ENCODE data around the gene RNF111. TPM values are rescaled to one million over a fixed set of nuclear protein-coding genes. Genes with fewer than 3 reads are reported as not detected.

Gene RNF111
- total RNA-seq, 1 donor: 21.4 TPM

- Histone ChIP-seq H3K79me2 (ENCODE audit: insufficient read depth, low read length) (peaks cover 97% of the 10 kb centered on the region), H4K20me1 (ENCODE audit: insufficient read depth, low read length) (peaks cover 14% of the 10 kb centered on the region), H3K9me3 (ENCODE audit: low read depth, low read length) (no peaks in the 10 kb centered on the region), H3K27me3 (ENCODE audit: insufficient read depth, low read length) (no peaks in the 10 kb centered on the region), H3K4me1 (ENCODE audit: insufficient read depth, low read length) (no peaks in the 10 kb centered on the region), H3K4me2 (ENCODE audit: insufficient read depth, low read length) (no peak overlapping the region), H2AFZ (ENCODE audit: low read length) (no peak overlapping the region), H3K4me3 (ENCODE audit: insufficient read depth, low read length) (no peak overlapping the region), H3K36me3 (ENCODE audit: insufficient read depth, low read length) (peaks cover 3% of the 10 kb centered on the region), H3K27ac (ENCODE audit: low read depth, low read length) (no peak overlapping the region)
- DNase-seq (ENCODE audit: insufficient read length, low spot score, missing footprints): no peak
- TF ChIP-seq CTCF (IDR thresholded peaks at IDR 0.05; ENCODE audit: extremely low read depth, low read depth, low read length): no peak
These were observed 15.0 kb downstream of the RNF111 start for GRCh38 chr15:59002418-59002859.

DNA sequence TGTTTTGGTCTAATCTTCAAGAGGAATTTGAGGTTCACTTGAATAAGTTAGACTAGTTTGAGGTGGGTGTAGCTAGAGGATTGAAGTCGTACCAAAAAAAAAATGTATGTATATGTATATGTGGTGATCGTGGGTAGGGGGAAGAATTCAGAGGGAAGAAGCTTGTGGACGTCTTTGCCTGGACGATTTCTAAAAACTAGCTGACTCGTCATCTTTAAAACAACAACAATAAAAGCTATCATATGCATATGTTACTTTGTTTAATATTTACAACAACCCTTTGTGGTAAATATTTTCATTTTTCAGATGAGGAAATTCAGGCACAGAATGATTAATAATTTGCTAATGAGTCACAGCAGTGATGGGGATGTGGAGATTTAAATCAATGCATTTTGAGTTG is 18.1 kb downstream of the RNF111 start:
- Histone ChIP-seq H4K20me1 (ENCODE audit: insufficient read depth, low read length) (peaks cover 21% of the 10 kb centered on the region), H3K79me2 (ENCODE audit: insufficient read depth, low read length) (peaks cover 92% of the 10 kb centered on the region), H3K4me2 (ENCODE audit: insufficient read depth, low read length) (no peak overlapping the region), H3K9me3 (ENCODE audit: low read depth, low read length) (no peaks in the 10 kb centered on the region), H3K4me3 (ENCODE audit: insufficient read depth, low read length) (no peak overlapping the region), H3K4me1 (ENCODE audit: insufficient read depth, low read length) (no peaks in the 10 kb centered on the region), H3K36me3 (ENCODE audit: insufficient read depth, low read length) (peaks cover 3% of the 10 kb centered on the region), H3K27ac (ENCODE audit: low read depth, low read length) (no peak overlapping the region), H2AFZ (ENCODE audit: low read length) (no peak overlapping the region), H3K27me3 (ENCODE audit: insufficient read depth, low read length) (no peaks in the 10 kb centered on the region)
- TF ChIP-seq CTCF (IDR thresholded peaks at IDR 0.05; ENCODE audit: extremely low read depth, low read depth, low read length): no peak
- DNase-seq (ENCODE audit: insufficient read length, low spot score, missing footprints): no peak

DNA sequence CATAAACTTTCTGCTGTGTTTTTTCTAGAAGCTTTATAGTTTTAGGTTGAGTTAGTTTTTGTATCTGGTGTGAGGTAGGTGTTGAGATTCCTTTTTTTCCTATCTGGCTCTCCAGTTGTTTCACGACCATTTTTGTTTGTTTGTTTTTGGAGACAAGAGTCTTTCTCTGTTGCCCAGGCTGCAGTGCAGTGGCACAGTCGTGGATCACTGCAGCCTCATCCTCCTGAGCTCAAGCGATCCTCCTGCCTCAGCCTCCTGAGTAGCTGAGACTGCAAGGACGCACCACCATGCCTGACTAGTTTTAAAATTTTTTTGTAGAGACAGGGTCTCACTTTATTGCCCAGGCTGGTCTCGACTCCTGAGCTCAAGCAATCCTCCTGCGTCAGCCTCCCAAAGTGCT is 20.6 kb downstream of the RNF111 start:
- H4K20me1 ChIP-seq (ENCODE audit: insufficient read depth, low read length): peaks cover 18% of the 10 kb centered on the region
- peaks cover 3% of the 10 kb centered on the region for H3K36me3 ChIP-seq (ENCODE audit: insufficient read depth, low read length)
- no peak overlapping the region for H3K4me3 ChIP-seq (ENCODE audit: insufficient read depth, low read length)
- H3K4me1 ChIP-seq (ENCODE audit: insufficient read depth, low read length): no peaks in the 10 kb centered on the region
- no peak overlapping the region for H2AFZ ChIP-seq (ENCODE audit: low read length)
- H3K79me2 ChIP-seq (ENCODE audit: insufficient read depth, low read length): peaks cover 92% of the 10 kb centered on the region
- H3K27me3 ChIP-seq (ENCODE audit: insufficient read depth, low read length): no peaks in the 10 kb centered on the region
- TF ChIP-seq CTCF (IDR thresholded peaks at IDR 0.05; ENCODE audit: extremely low read depth, low read depth, low read length): no peak
- no peak overlapping the region for H3K4me2 ChIP-seq (ENCODE audit: insufficient read depth, low read length)
- no peak overlapping the region for H3K27ac ChIP-seq (ENCODE audit: low read depth, low read length)
- DNase-seq (ENCODE audit: insufficient read length, low spot score, missing footprints): no peak
- no peaks in the 10 kb centered on the region for H3K9me3 ChIP-seq (ENCODE audit: low read depth, low read length)

DNA sequence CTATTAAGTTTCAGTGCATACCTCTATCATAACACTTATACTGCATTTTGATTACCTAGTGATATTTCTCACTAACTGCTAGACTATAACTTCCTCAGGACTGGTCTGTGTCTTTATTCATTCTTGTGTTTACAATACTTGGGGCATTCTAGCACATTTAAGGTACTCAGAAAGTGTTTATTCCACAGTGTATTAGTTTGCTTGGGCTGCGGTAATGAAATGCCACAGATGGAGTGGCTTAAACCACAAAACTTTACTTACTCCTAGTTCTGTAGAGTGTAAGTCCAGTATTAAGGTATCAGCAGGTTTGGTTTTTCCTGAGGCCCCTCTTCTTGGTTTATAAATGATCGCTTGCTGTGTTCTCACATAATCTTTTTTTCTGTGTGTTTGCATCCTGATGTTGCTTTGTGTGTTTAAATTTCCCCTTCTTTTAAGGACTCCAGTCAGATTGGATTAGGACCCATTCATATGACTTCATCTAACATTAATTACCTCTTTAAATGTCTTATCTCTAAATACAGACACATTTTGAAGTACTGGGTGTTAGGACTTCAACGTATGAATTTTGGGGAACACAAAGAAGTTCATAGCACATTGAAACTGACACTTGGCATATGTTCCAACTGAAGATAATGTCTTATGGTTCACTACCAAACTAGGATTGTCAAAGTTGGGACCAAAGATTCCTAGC is 23.9 kb downstream of the RNF111 start:
- H3K4me2 ChIP-seq (ENCODE audit: insufficient read depth, low read length): no peak overlapping the region
- no peak for DNase-seq (ENCODE audit: insufficient read length, low spot score, missing footprints)
- no peak overlapping the region for H3K4me3 ChIP-seq (ENCODE audit: insufficient read depth, low read length)
- no peaks in the 10 kb centered on the region for H3K36me3 ChIP-seq (ENCODE audit: insufficient read depth, low read length)
- H2AFZ ChIP-seq (ENCODE audit: low read length): no peak overlapping the region
- H3K4me1 ChIP-seq (ENCODE audit: insufficient read depth, low read length): no peaks in the 10 kb centered on the region
- no peaks in the 10 kb centered on the region for H3K27me3 ChIP-seq (ENCODE audit: insufficient read depth, low read length)
- H4K20me1 ChIP-seq (ENCODE audit: insufficient read depth, low read length): peaks cover 23% of the 10 kb centered on the region
- TF ChIP-seq CTCF (IDR thresholded peaks at IDR 0.05; ENCODE audit: extremely low read depth, low read depth, low read length): no peak
- peaks cover 88% of the 10 kb centered on the region for H3K79me2 ChIP-seq (ENCODE audit: insufficient read depth, low read length)
- no peaks in the 10 kb centered on the region for H3K9me3 ChIP-seq (ENCODE audit: low read depth, low read length)
- H3K27ac ChIP-seq (ENCODE audit: low read depth, low read length): no peak overlapping the region

All from osteoblast (primary cell).